ENCODE results near the gene SFT2D2. TPM values are rescaled to one million over a fixed set of nuclear protein-coding genes. Genes with fewer than 3 reads are reported as not detected.

The SFT2D2 gene
- total RNA-seq, 1 experiment from 2014 or later, result 32.1 TPM

GRCh38 chr1:168265596-168265995 lies 39.8 kb downstream of the SFT2D2 start:
- no peak for DNase-seq
- no peaks in the 10 kb centered on the region for H3K9me3 ChIP-seq (ENCODE audit: control insufficient read depth, low read depth, low read length)
- Mint-ChIP-seq H3K4me3 (no peak overlapping the region), H3K9me3 (peaks cover 5 to 6% of the 10 kb centered on the region in 2 experiments; a peak in 4 of 5 replicates), H3K4me1 (peaks cover 7 to 12% of the 10 kb centered on the region in 2 experiments), H3K27me3 (ENCODE audit: low read depth) (no peaks in the 10 kb centered on the region), H3K27ac (no peak overlapping the region), H3K36me3 (ENCODE audit: insufficient read depth in 1 of 3, low read depth in 3 of 3) (peaks cover 6 to 19% (median 12%) of the 10 kb centered on the region in 3 experiments)
- H3K79me1 ChIP-seq (ENCODE audit: insufficient read depth, low read depth, low read length, poor library complexity, severe bottlenecking), result no peaks in the 10 kb centered on the region
- no peak overlapping the region for H3K4me2 ChIP-seq (ENCODE audit: insufficient read depth, insufficient read length, low read length)
- no peak overlapping the region for H2BK12ac ChIP-seq (ENCODE audit: insufficient read length, low read depth, low read length)
- no peak overlapping the region for H3K4ac ChIP-seq (ENCODE audit: low read depth, low read length)
- WGBS (ENCODE audit: extremely low coverage, insufficient read length, low lambda C conversion rate), result no CpG with 5 or more reads among the region's 1 CpG
- no peak overlapping the region for H3T11ph ChIP-seq (ENCODE audit: low read length)
- no peaks in the 10 kb centered on the region for H3K79me2 ChIP-seq (ENCODE audit: insufficient read depth, low read length)
- no peak overlapping the region for H3K23ac ChIP-seq (ENCODE audit: insufficient read length, low read depth, low read length)
- H4K8ac ChIP-seq (replicated peaks; ENCODE audit: insufficient read length, low read depth, low read length), result no peak overlapping the region
- H3K27ac ChIP-seq (ENCODE audit: insufficient read length, low read depth, low read length), result no peak overlapping the region
- TF ChIP-seq CTCF (conservative IDR thresholded peaks at IDR 0.05), result no peak
- no peak overlapping the region for H2AFZ ChIP-seq (ENCODE audit: low read length)
- no peaks in the 10 kb centered on the region; the same call in 1 of the 2 replicates for H3K4me1 ChIP-seq (ENCODE audit: insufficient read depth, low read length)
- H3K27me3 ChIP-seq (ENCODE audit: insufficient read depth, low read length), result no peaks in the 10 kb centered on the region
- H2AK5ac ChIP-seq (ENCODE audit: insufficient read length, low read length), result no peak overlapping the region
- H2BK120ac ChIP-seq (ENCODE audit: low read depth, low read length, poor library complexity, severe bottlenecking), result no peak overlapping the region
- H4K91ac ChIP-seq (ENCODE audit: insufficient read length, low read depth, low read length), result no peak overlapping the region
- no peak overlapping the region for H2BK5ac ChIP-seq (ENCODE audit: insufficient read length, low read length)
- no peak overlapping the region for H3K14ac ChIP-seq (ENCODE audit: insufficient read depth, low read length)
- H3K18ac ChIP-seq (ENCODE audit: insufficient read length, low read depth, low read length), result no peak overlapping the region
- H2BK20ac ChIP-seq (ENCODE audit: low read depth, low read length, poor library complexity, severe bottlenecking), result no peak overlapping the region
- no peak overlapping the region for H3K9ac ChIP-seq (ENCODE audit: extremely low read depth, insufficient read length, low read length)
- H4K5ac ChIP-seq (ENCODE audit: insufficient read length, low read depth, low read length), result no peak overlapping the region
- no peak overlapping the region for H2BK15ac ChIP-seq (ENCODE audit: low read depth, low read length)
- H3K56ac ChIP-seq (ENCODE audit: insufficient read length, low read depth, low read length), result no peak overlapping the region
- H3K23me2 ChIP-seq (ENCODE audit: insufficient read length, low read depth, low read length, poor library complexity, severe bottlenecking), result no peaks in the 10 kb centered on the region
- no peaks in the 10 kb centered on the region for H4K20me1 ChIP-seq (ENCODE audit: control insufficient read depth, insufficient read depth, insufficient read length)

All from H9 (cell line).